ENCODE measurements around the gene MTHFS.
"Not testable (repeated sequence)": the region's sequence is repeated elsewhere in the genome, so short reads cannot be mapped to it uniquely, and the experiment has no call there.

MTHFS gene

GRCh38 chr15:79919090-79919748 lies 22.4 kb upstream of the MTHFS start:
- H3K4me1 Mint-ChIP-seq: peaks cover 42% of the 10 kb centered on the region
- no peaks in the 10 kb centered on the region for H3K27me3 Mint-ChIP-seq (ENCODE audit: low read depth)
- H3K9me3 Mint-ChIP-seq: peaks cover 57% of the 10 kb centered on the region
- peak overlapping the region; percentile 81 to 98 (median 84) for H3K27ac Mint-ChIP-seq
- H3K4me3 Mint-ChIP-seq: peak overlapping the region; percentile 64 to 80 (median 72)
- peaks cover 92% of the 10 kb centered on the region for H3K36me3 Mint-ChIP-seq (ENCODE audit: low read depth)
- TF ChIP-seq CTCF (IDR thresholded peaks at IDR 0.05; ENCODE audit: unreplicated experiment in 3 of 3): no peak

- no peak for TF ChIP-seq CTCF (IDR thresholded peaks at IDR 0.05; ENCODE audit: unreplicated experiment in 3 of 3)
- H3K4me3 Mint-ChIP-seq: peak overlapping the region in 2 of 3 experiments; percentile 10 to 64
- peaks cover 96% of the 10 kb centered on the region for H3K36me3 Mint-ChIP-seq (ENCODE audit: low read depth)
- no peaks in the 10 kb centered on the region for H3K27me3 Mint-ChIP-seq (ENCODE audit: low read depth)
- peaks cover 38% of the 10 kb centered on the region for H3K4me1 Mint-ChIP-seq
- H3K27ac Mint-ChIP-seq: peak overlapping the region; percentile 81 to 87 (median 86)
- peaks cover 54% of the 10 kb centered on the region for H3K9me3 Mint-ChIP-seq
Observed at GRCh38 chr15:79918278-79918677, 21.5 kb upstream of the MTHFS start.

- peaks cover 92% of the 10 kb centered on the region for H3K36me3 Mint-ChIP-seq (ENCODE audit: low read depth)
- no peaks in the 10 kb centered on the region for H3K27me3 Mint-ChIP-seq (ENCODE audit: low read depth)
- peak overlapping the region; percentile 81 to 99 (median 87) for H3K27ac Mint-ChIP-seq
- peaks cover 52% of the 10 kb centered on the region for H3K9me3 Mint-ChIP-seq
- no peak for TF ChIP-seq CTCF (IDR thresholded peaks at IDR 0.05; ENCODE audit: unreplicated experiment in 3 of 3)
- peaks cover 27% of the 10 kb centered on the region for H3K4me1 Mint-ChIP-seq
- H3K4me3 Mint-ChIP-seq: peak overlapping the region in 1 of 3 experiments; percentile 18
Observed at GRCh38 chr15:79916502-79917132, 19.8 kb upstream of the MTHFS start.

- peak overlapping the region in 1 of 3 experiments; percentile 54 for H3K4me3 Mint-ChIP-seq
- peaks cover 89% of the 10 kb centered on the region for H3K36me3 Mint-ChIP-seq (ENCODE audit: low read depth)
- H3K27me3 Mint-ChIP-seq (ENCODE audit: low read depth): not testable (repeated sequence)
- peaks cover 22% of the 10 kb centered on the region for H3K4me1 Mint-ChIP-seq
- H3K27ac Mint-ChIP-seq: peak overlapping the region; percentile 81 to 99 (median 87)
- H3K9me3 Mint-ChIP-seq: peaks cover 48% of the 10 kb centered on the region
Observed at GRCh38 chr15:79915776-79916501, 19.1 kb upstream of the MTHFS start.

GRCh38 chr15:79914728-79915127 lies 17.9 kb upstream of the MTHFS start:
- H3K27ac Mint-ChIP-seq: peak overlapping the region in 1 of 3 experiments; percentile 64
- H3K9me3 Mint-ChIP-seq: peaks cover 47% of the 10 kb centered on the region

GRCh38 chr15:79909556-79910335 lies 12.9 kb upstream of the MTHFS start:
- H3K4me3 Mint-ChIP-seq; H3K27ac Mint-ChIP-seq; H3K27me3 Mint-ChIP-seq (ENCODE audit: low read depth); H3K4me1 Mint-ChIP-seq: not testable (repeated sequence)
- Mint-ChIP-seq H3K36me3 (ENCODE audit: low read depth) (peaks cover 63% of the 10 kb centered on the region), H3K9me3 (peaks cover 16% of the 10 kb centered on the region)

More at GRCh38 chr15:79914728-79915127, 17.9 kb upstream of the MTHFS start:
- H3K27me3 Mint-ChIP-seq (ENCODE audit: low read depth): no peaks in the 10 kb centered on the region
- H3K4me3 Mint-ChIP-seq: no peak overlapping the region
- no peak for TF ChIP-seq CTCF (IDR thresholded peaks at IDR 0.05; ENCODE audit: unreplicated experiment in 3 of 3)
- peaks cover 89% of the 10 kb centered on the region for H3K36me3 Mint-ChIP-seq (ENCODE audit: low read depth)
- H3K4me1 Mint-ChIP-seq: peaks cover 22% of the 10 kb centered on the region
